ENCODE data around the gene LATS2. TPM values are rescaled to one million over a fixed set of nuclear protein-coding genes. Genes with fewer than 3 reads are reported as not detected.

The LATS2 gene
- total RNA-seq, 3 donors from 2014 or later: 15.1 to 35.2 (median 21.6) TPM

DNA sequence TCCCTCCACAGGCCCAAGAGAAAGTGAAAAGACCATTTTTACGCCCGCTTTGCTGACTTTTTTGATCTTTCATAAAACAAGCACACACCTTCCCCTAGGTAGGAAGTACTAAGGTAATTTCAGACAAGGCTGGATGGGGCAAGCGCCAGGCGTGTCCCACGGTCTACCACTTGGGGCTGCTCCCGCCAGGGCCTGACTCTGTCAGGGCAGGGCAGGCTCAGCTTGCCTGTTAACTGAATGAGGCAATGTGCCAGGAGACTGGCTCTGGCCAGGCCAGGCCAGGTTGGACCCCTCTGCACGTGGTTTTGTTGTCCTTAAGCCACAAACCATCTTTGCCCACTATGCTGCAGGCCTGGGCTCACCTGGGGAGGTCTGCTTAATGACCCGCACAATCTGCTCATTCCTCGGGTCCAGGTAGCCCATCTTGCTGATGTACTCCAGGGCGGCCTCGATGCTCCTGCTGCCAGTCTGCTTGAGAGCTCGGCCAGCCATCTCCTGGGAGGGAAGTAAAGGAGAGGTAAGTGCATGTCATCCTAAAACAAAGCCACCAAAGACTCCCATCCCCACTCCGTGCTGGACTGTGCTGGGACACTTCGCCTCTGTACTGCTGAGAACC lies 70.4 kb downstream of the LATS2 start:
- no peak for TF ChIP-seq POLR2AphosphoS5 (IDR thresholded peaks at IDR 0.05)
- TF ChIP-seq POLR2A (IDR thresholded peaks at IDR 0.05): no peak
- TF ChIP-seq, protein P1, sequence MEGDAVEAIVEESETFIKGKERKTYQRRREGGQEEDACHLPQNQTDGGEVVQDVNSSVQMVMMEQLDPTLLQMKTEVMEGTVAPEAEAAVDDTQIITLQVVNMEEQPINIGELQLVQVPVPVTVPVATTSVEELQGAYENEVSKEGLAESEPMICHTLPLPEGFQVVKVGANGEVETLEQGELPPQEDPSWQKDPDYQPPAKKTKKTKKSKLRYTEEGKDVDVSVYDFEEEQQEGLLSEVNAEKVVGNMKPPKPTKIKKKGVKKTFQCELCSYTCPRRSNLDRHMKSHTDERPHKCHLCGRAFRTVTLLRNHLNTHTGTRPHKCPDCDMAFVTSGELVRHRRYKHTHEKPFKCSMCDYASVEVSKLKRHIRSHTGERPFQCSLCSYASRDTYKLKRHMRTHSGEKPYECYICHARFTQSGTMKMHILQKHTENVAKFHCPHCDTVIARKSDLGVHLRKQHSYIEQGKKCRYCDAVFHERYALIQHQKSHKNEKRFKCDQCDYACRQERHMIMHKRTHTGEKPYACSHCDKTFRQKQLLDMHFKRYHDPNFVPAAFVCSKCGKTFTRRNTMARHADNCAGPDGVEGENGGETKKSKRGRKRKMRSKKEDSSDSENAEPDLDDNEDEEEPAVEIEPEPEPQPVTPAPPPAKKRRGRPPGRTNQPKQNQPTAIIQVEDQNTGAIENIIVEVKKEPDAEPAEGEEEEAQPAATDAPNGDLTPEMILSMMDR (IDR thresholded peaks at IDR 0.05): no peak
- H3K27ac ChIP-seq: no peak overlapping the region
- H3K4me1 ChIP-seq: no peaks in the 10 kb centered on the region
- H3K9me3 ChIP-seq: peaks cover 0 to 7% of the 10 kb centered on the region in 2 donors
- H3K4me3 ChIP-seq: no peak overlapping the region
- DNase-seq (ENCODE audit: low spot score in 2 of 2): no peak
- intact Hi-C loops (cut with DNase I; ENCODE audit: low total_unique reads): no loop called here
- no peaks in the 10 kb centered on the region for H3K27me3 ChIP-seq
- H3K36me3 ChIP-seq: peaks cover 15% of the 10 kb centered on the region

DNA sequence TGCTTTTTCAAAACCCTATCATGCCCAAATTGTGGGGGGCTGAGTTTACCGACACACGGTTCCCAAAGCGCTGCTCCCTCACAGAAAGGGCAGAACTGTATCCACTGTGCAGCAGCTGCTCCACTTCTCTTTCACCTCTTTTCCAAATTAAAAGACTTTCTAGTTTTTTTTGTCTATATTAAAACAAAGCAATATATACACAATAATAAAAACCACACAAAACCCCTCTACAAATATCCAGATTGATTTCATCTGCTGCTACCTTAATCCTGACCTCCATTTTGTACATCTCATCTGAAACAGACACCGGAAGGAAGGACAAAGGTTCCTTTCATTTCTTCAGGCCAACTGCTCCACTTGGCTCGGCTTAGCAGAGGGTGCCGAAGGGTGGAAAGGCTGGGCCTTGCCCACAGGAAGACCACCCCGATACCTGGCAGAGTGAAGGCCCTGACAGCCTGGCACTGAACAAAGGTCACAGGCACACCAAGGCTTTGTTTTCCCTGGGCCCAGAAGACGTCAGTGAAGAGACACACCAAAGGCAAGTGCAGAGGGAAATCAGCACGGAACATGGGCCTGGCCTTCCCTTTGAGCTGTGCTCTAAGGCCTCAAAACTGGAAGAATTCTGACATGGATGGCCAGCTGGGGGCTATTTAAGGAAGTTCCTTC lies 71.6 kb downstream of the LATS2 start:
- TF ChIP-seq POLR2AphosphoS5 (IDR thresholded peaks at IDR 0.05): no peak
- no peak for TF ChIP-seq POLR2A (IDR thresholded peaks at IDR 0.05)
- TF ChIP-seq, protein P1 (IDR thresholded peaks at IDR 0.05): no peak
- Histone ChIP-seq H3K4me1 (no peaks in the 10 kb centered on the region), H3K27me3 (no peaks in the 10 kb centered on the region), H3K4me3 (no peak overlapping the region), H3K36me3 (peaks cover 15% of the 10 kb centered on the region), H3K27ac (peak overlapping the region in 1 of 2 donors; percentile 55), H3K9me3 (peaks cover 0 to 7% of the 10 kb centered on the region in 2 donors)
- intact Hi-C loops (cut with DNase I; ENCODE audit: low total_unique reads): no loop called here
- DNase-seq (ENCODE audit: low spot score in 2 of 2): no peak

DNA sequence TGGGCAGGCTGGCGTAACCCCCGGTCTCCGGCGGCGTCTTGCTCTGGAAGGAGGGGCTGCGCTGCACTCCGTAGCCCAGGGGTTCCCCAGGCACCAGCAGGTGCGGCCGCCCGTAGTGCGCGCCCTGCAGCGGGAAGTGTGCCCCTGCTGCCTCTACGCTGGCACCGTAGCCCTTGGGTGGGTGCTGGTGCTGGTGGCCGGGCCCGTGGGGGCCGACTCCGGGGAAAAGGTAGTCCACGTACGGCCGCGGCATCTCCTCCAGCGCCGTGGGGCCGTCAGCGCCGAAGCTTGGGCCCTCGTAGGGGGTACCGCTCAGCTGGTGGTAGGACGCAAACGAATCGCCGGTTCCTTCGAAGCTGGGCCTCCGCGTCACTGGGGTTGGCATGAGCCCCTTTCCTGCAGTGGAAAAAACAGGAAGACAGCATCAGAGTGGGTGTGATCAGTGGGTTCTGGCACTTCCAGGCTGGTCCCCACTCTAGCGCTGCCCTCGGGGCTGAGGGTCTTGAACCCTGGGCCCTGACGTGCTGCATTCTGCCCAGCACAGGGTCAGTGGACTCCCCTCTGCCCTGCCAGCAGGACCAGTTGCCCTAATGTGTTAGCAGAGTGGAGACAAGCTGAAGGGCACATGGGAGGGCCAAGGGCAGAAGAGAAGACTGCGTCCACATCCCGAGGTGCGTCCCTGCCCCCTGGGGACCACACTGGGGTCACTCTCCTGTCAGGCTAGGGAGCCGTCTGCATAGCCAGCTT lies 72.3 kb downstream of the LATS2 start:
- H3K4me3 ChIP-seq: no peak overlapping the region
- DNase-seq (ENCODE audit: low spot score in 2 of 2): no peak

DNA sequence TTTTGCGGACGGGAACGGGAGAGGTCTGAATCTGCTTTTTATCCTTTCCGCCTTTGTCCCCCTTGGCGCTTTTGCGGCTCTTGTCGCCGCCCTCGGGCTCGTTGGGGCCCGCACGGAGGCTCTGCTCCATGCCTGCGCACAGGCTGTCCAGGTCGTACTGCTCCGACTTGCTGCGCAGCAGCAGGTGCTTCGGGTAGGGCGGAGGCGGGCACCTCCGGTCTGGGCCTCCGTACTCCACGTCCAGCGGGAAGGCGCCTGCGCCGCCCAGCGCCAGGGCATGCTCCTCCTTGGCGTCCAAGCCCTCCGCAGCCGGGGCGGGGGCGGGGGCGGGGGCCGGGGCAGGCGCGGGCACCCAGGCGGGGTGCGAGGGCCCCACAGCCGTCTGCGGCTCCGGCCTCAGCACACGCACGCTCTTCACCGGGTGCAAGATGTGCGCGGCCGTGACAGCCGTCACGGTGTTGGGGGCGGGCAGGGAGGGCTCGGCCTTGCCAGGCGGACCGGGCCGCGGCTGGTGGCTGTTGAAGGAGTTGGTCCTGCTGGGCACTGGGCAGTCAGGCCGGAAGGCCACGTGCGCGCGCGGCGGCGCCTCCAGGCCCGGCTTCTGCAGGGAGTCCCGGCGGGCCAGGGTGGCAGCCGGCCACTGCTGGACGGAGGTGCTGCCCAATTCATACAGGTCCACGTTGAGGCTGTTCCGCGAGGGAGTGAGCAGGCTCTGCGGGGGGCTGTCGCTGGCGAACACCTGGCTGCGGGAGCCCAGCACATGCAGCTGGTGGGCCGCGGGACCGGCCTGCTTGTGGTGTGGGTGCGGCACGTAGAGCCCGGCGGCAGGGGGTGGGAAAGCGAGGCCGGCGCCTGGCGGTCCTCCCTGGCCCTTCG lies 73.1 kb downstream of the LATS2 start:
- no peaks in the 10 kb centered on the region for H3K27me3 ChIP-seq
- intact Hi-C loops (cut with DNase I; ENCODE audit: low total_unique reads): no loop called here
- peaks cover 19% of the 10 kb centered on the region for H3K36me3 ChIP-seq
- no peak for DNase-seq (ENCODE audit: low spot score in 2 of 2)
- H3K9me3 ChIP-seq: peaks cover 0 to 7% of the 10 kb centered on the region in 2 donors
- H3K4me3 ChIP-seq: no peak overlapping the region
- H3K4me1 ChIP-seq: no peaks in the 10 kb centered on the region
- TF ChIP-seq POLR2A (IDR thresholded peaks at IDR 0.05) (no peak), POLR2AphosphoS5 (IDR thresholded peaks at IDR 0.05) (no peak)
- TF ChIP-seq, protein P1 (IDR thresholded peaks at IDR 0.05): no peak
- H3K27ac ChIP-seq: no peak overlapping the region

More for the DNA sequence above, 72.3 kb downstream of the LATS2 start:
- intact Hi-C loops (cut with DNase I; ENCODE audit: low total_unique reads): no loop called here
- Histone ChIP-seq H3K4me1 (no peaks in the 10 kb centered on the region), H3K36me3 (peaks cover 15% of the 10 kb centered on the region), H3K9me3 (peaks cover 0 to 7% of the 10 kb centered on the region in 2 donors), H3K27me3 (no peaks in the 10 kb centered on the region), H3K27ac (no peak overlapping the region)
- TF ChIP-seq POLR2A (IDR thresholded peaks at IDR 0.05): no peak
- TF ChIP-seq POLR2AphosphoS5 (IDR thresholded peaks at IDR 0.05): no peak
- TF ChIP-seq, protein P1 (IDR thresholded peaks at IDR 0.05): no peak
